CD4-positive, CD25-positive, alpha-beta regulatory T cell (primary cell): ENCODE data around the gene LIPM. TPM values are rescaled to one million over a fixed set of nuclear protein-coding genes. Genes with fewer than 3 reads are reported as not detected.
A peak's percentile ranks its signal among the peaks of the same experiment; 100 is the strongest.

ENCODE experiments used
- ATAC-seq, 2 donors: fragments of 150-1000 bp; cut with Tn5 transposase; one replicate each; pipeline ENCODE4 v1.10.0; 2021; ENCODE audit warnings: low read depth in 2 of 2, moderate number of reproducible peaks in 2 of 2, moderate library complexity in 1 of 2
- DNase-seq, 3 donors: peaks; one replicate each; pipeline versions ENCODE4 v3.0.0 to v3.0.0-alpha.2; 2012 to 2022; ENCODE audit warnings: mixed read lengths in 1 of 3
- H3K27ac ChIP-seq: one replicate; pipeline ENCODE4 v1.7.0; 2013; ENCODE audit warnings: mild to moderate bottlenecking, low read length; ENCODE audit not compliant: insufficient read depth, poor library complexity, severe bottlenecking
- H3K27me3 ChIP-seq: one replicate; pipeline ENCODE4 v1.7.0; 2013; ENCODE audit warnings: low read length; ENCODE audit not compliant: control insufficient read depth, insufficient read depth
- H3K36me3 ChIP-seq: one replicate; pipeline ENCODE4 v1.7.0; 2013; ENCODE audit warnings: mild to moderate bottlenecking, low read length, moderate library complexity; ENCODE audit not compliant: control insufficient read depth, insufficient read depth
- H3K4me1 ChIP-seq: 2 replicates; pipeline ENCODE4 v1.7.0; 2013; ENCODE audit warnings: mild to moderate bottlenecking, low read length; ENCODE audit not compliant: insufficient read depth, control insufficient read depth, poor library complexity, severe bottlenecking
- H3K4me3 ChIP-seq: one replicate; pipeline ENCODE4 v1.7.0; 2013; ENCODE audit warnings: low read depth, mild to moderate bottlenecking, low read length, moderate library complexity
- H3K9me3 ChIP-seq, 2 experiments: 1 replicate in 1 of 2; 2 replicates in 1 of 2; pipeline ENCODE4 v1.7.0; 2013; ENCODE audit warnings: low read length in 2 of 2, mild to moderate bottlenecking in 1 of 2, moderate library complexity in 1 of 2; ENCODE audit not compliant: control insufficient read depth in 2 of 2
- H3K27ac Mint-ChIP-seq, 3 donors: one replicate each; pipeline ENCODE4 v1.8.0; 2020 to 2022; ENCODE audit warnings: mild to moderate bottlenecking in 3 of 3, mixed read lengths in 3 of 3, moderate library complexity in 2 of 3
- H3K27me3 Mint-ChIP-seq: one replicate; pipeline ENCODE4 v1.8.0; 2022; ENCODE audit warnings: mild to moderate bottlenecking, mixed read lengths
- H3K36me3 Mint-ChIP-seq: one replicate; pipeline ENCODE4 v1.8.0; 2020; ENCODE audit warnings: mixed read lengths
- H3K4me1 Mint-ChIP-seq, 4 donors: one replicate each; pipeline ENCODE4 v1.8.0; 2020 to 2022; ENCODE audit warnings: mixed read lengths in 4 of 4, mild to moderate bottlenecking in 1 of 4
- H3K4me3 Mint-ChIP-seq, 4 donors: one replicate each; pipeline ENCODE4 v1.8.0; 2020 to 2022; ENCODE audit warnings: mild to moderate bottlenecking in 4 of 4, mixed read lengths in 4 of 4, moderate library complexity in 3 of 4
- H3K9me3 Mint-ChIP-seq, 7 donors: one replicate each; pipeline ENCODE4 v1.8.0; 2020 to 2022; ENCODE audit warnings: mixed read lengths in 7 of 7, mild to moderate bottlenecking in 3 of 7, moderate library complexity in 2 of 7
- polyA plus RNA-seq, 4 donors: library from polyadenylated mRNA; unstranded; fragments of 300-500 nt; fragmentation: Illumina TruSeq; gene quantifications; one replicate each; pipeline ENCODE4 v1.2.3, GENCODE V29; 2021
- total RNA-seq: library from RNA; stranded (reverse); gene quantifications from one replicate; pipeline ENCODE4 v1.2.3, GENCODE V29; 2022

The LIPM gene
- total and polyA plus RNA-seq, 5 donors from 2014 or later, result not detected

GRCh38 chr10:88788924-88789323, 13.6 kb upstream of the LIPM start:
- DNase-seq, result no peak
- peaks cover 4% of the 10 kb centered on the region for H3K27me3 Mint-ChIP-seq
- H3K9me3 Mint-ChIP-seq, result no peaks in the 10 kb centered on the region
- peaks cover 0 to 8% (median 5%) of the 10 kb centered on the region in 4 donors for H3K4me1 Mint-ChIP-seq
- Histone ChIP-seq H3K27ac (no peak overlapping the region), H3K4me1 (no peaks in the 10 kb centered on the region), H3K36me3 (no peaks in the 10 kb centered on the region), H3K27me3 (peaks cover 1% of the 10 kb centered on the region), H3K4me3 (no peak overlapping the region), H3K9me3 (no peaks in the 10 kb centered on the region)
- no peaks in the 10 kb centered on the region for H3K36me3 Mint-ChIP-seq
- H3K4me3 Mint-ChIP-seq, result no peak overlapping the region
- ATAC-seq, result no peak
- no peak overlapping the region for H3K27ac Mint-ChIP-seq

GRCh38 chr10:88791924-88792323, 10.6 kb upstream of the LIPM start:
- no peak for DNase-seq
- Histone ChIP-seq H3K27ac (no peak overlapping the region), H3K27me3 (no peaks in the 10 kb centered on the region), H3K9me3 (no peaks in the 10 kb centered on the region), H3K36me3 (no peaks in the 10 kb centered on the region), H3K4me3 (no peak overlapping the region), H3K4me1 (no peaks in the 10 kb centered on the region)
- Mint-ChIP-seq H3K9me3 (no peaks in the 10 kb centered on the region), H3K4me1 (peaks cover 0 to 10% (median 6%) of the 10 kb centered on the region in 4 donors), H3K27me3 (peaks cover 4% of the 10 kb centered on the region), H3K36me3 (no peaks in the 10 kb centered on the region), H3K27ac (no peak overlapping the region), H3K4me3 (no peak overlapping the region)
- ATAC-seq, result no peak

GRCh38 chr10:88792661-88793060, 9.9 kb upstream of the LIPM start:
- Mint-ChIP-seq H3K4me1 (peaks cover 0 to 10% (median 6%) of the 10 kb centered on the region in 4 donors), H3K36me3 (no peaks in the 10 kb centered on the region), H3K4me3 (no peak overlapping the region), H3K9me3 (no peaks in the 10 kb centered on the region), H3K27me3 (peaks cover 4% of the 10 kb centered on the region), H3K27ac (no peak overlapping the region)
- Histone ChIP-seq H3K27ac (no peak overlapping the region), H3K4me3 (no peak overlapping the region), H3K9me3 (no peaks in the 10 kb centered on the region), H3K36me3 (no peaks in the 10 kb centered on the region), H3K4me1 (no peaks in the 10 kb centered on the region), H3K27me3 (no peaks in the 10 kb centered on the region)
- ATAC-seq (peak in 1 of 2 donors; percentile 39), DNase-seq (no peak)

- Mint-ChIP-seq H3K27ac (no peak overlapping the region), H3K9me3 (no peaks in the 10 kb centered on the region), H3K27me3 (peaks cover 4% of the 10 kb centered on the region), H3K4me3 (no peak overlapping the region), H3K36me3 (no peaks in the 10 kb centered on the region), H3K4me1 (peaks cover 0 to 10% (median 6%) of the 10 kb centered on the region in 4 donors)
- Histone ChIP-seq H3K9me3 (no peaks in the 10 kb centered on the region), H3K4me1 (no peaks in the 10 kb centered on the region), H3K36me3 (no peaks in the 10 kb centered on the region), H3K27ac (no peak overlapping the region), H3K4me3 (no peak overlapping the region), H3K27me3 (no peaks in the 10 kb centered on the region)
- DNase-seq (peak in 1 of 3 donors; percentile 58), ATAC-seq (peak; percentile 45 to 52)
Observed at GRCh38 chr10:88793712-88794299, 8.7 kb upstream of the LIPM start.

- no peaks in the 10 kb centered on the region for H3K36me3 ChIP-seq
- no peak overlapping the region for H3K27ac ChIP-seq
- no peaks in the 10 kb centered on the region for H3K9me3 ChIP-seq
- no peak for ATAC-seq
- H3K36me3 Mint-ChIP-seq, result no peaks in the 10 kb centered on the region
- H3K4me1 Mint-ChIP-seq, result peaks cover 0 to 10% (median 6%) of the 10 kb centered on the region in 4 donors
- no peak overlapping the region for H3K4me3 Mint-ChIP-seq
- H3K9me3 Mint-ChIP-seq, result no peaks in the 10 kb centered on the region
- H3K27me3 Mint-ChIP-seq, result peaks cover 7% of the 10 kb centered on the region
- no peaks in the 10 kb centered on the region for H3K4me1 ChIP-seq
- no peak overlapping the region for H3K4me3 ChIP-seq
- no peak for DNase-seq
- H3K27ac Mint-ChIP-seq, result no peak overlapping the region
- no peaks in the 10 kb centered on the region for H3K27me3 ChIP-seq
Observed at GRCh38 chr10:88794731-88795130, 7.8 kb upstream of the LIPM start.

GRCh38 chr10:88800152-88801125, 2.1 kb upstream of the LIPM start:
- no peak overlapping the region for H3K4me3 ChIP-seq
- Mint-ChIP-seq H3K27me3 (peaks cover 10% of the 10 kb centered on the region), H3K4me3 (no peak overlapping the region), H3K4me1 (peaks cover 0 to 4% (median 0%) of the 10 kb centered on the region in 4 donors), H3K36me3 (no peaks in the 10 kb centered on the region), H3K9me3 (no peaks in the 10 kb centered on the region), H3K27ac (no peak overlapping the region)
- no peak overlapping the region for H3K27ac ChIP-seq
- ATAC-seq, result no peak
- no peaks in the 10 kb centered on the region for H3K27me3 ChIP-seq
- no peaks in the 10 kb centered on the region for H3K36me3 ChIP-seq
- no peaks in the 10 kb centered on the region for H3K4me1 ChIP-seq
- DNase-seq, result no peak
- H3K9me3 ChIP-seq, result no peaks in the 10 kb centered on the region

- Mint-ChIP-seq H3K36me3 (no peaks in the 10 kb centered on the region), H3K4me3 (no peak overlapping the region), H3K9me3 (no peaks in the 10 kb centered on the region), H3K4me1 (peaks cover 0 to 4% (median 0%) of the 10 kb centered on the region in 4 donors), H3K27me3 (peaks cover 7% of the 10 kb centered on the region), H3K27ac (no peak overlapping the region)
- Histone ChIP-seq H3K4me1 (no peaks in the 10 kb centered on the region), H3K27me3 (no peaks in the 10 kb centered on the region), H3K36me3 (no peaks in the 10 kb centered on the region), H3K4me3 (no peak overlapping the region), H3K27ac (no peak overlapping the region), H3K9me3 (no peaks in the 10 kb centered on the region)
- ATAC-seq (no peak), DNase-seq (no peak)
Observed at GRCh38 chr10:88803641-88804040, 1.1 kb downstream of the LIPM start.
